Left renal cortex interstitium (tissue), 4 donors: ENCODE measurements around the gene TMIE. TPM values are rescaled to one million over a fixed set of nuclear protein-coding genes. Genes with fewer than 3 reads are reported as not detected.
"Not testable (repeated sequence)": the region's sequence is repeated elsewhere in the genome, so short reads cannot be mapped to it uniquely, and the experiment has no call there.

Experiments
- DNase-seq, 4 donors: peaks; one replicate each; pipeline ENCODE4 v3.0.0-alpha.2; 2013; ENCODE audit warnings: low read depth in 4 of 4, low spot score in 2 of 4, missing footprints in 1 of 4
- polyA plus RNA-seq, 4 donors: library from polyadenylated mRNA; unstranded; fragments of 120-200 nt; gene quantifications; one replicate each; pipeline ENCODE4 v1.2.1, GENCODE V29; 2013; ENCODE audit not compliant: insufficient read length in 4 of 4

The TMIE gene
- polyA plus RNA-seq, 4 donors, result 0.73 to 1.2 (median 1.1) TPM

DNA sequence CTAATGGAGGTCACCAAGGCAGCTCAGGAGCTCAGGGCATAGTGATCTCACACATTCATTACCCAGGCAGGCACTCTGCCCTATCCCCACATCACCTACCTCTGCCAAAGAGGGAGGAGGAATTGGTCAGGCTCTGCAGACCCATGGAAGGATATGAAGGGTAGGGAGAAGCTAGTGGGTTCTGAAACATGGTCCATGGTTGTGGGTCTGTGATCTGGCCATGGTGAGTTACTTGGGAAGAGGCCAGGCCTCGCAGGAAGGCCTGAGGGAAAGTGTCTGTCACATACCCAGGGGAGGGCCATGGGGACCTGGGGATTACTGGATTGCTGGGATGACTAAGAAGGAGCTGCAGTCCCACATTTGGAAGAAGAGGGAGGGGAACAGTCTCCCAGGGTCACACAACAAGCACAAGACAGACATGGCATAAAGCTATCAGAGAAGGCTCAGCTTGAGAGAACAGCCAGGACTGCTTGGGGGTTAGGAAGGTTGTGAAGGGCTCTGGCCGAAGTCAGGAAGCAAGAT is 17.9 kb downstream of the TMIE start:
- DNase-seq, result no peak

DNA sequence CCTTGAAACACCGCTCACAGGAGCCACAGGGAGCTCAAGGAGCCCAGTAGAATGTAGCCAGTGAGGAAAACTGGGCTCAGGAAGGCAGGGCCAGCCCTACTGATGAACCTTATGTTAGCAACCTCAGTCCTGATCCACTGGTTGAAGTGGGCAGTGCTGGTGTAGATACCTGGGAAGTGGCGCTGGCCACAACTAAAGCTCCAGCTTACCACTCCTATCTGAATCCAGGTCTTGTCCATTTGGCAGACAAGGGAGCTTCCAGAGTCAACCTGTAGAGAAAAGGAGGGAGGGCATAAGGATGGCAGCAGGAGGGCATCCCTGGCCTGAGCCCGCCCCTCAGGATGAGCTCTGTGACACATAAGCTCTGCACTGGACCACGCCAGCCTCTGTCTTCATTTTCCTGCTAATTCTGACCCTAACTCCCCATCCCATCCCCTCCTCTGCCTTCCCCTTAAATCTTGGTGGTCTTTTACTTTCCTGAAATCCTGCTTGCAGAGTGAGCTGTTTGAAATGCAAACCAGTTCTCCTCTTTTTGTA is 18.6 kb downstream of the TMIE start:
- no peak for DNase-seq

DNA sequence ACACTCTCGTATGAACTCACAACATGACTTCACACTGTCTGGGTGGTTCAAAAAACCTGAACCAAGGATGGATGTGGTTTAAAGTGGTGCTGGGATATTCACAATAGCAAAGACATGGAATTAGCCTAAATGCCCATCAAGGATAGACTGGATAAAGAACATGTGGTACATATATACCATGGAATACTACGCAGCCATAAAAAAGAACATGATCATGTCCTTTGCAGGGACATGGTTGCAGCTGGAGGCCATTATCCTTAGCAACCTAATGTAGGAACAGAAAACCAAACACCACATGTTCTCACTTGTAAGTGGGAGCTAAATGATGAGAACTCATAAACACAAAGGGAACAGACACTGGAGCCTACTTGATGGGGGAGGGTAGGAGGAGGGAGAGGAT is 19.8 kb downstream of the TMIE start:
- no peak for DNase-seq

DNA sequence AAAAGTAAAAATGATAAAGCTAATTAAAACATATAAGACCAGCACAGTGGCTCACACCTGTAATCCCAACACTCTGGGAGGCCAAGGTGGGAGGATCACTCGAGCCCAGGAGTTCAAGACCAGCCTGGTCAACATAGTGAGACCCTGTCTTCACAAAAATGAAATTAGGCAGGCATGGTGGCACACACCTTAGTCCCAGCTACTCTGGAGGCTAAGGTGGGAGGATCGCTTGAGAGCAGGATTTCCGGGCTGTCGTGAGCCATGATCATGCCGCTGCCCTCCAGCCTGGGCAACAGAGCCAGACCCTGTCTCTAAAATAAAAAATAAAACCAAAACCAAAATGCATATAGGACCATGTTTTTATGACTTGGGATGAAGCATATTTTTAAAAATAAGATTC is 21.3 kb downstream of the TMIE start:
- DNase-seq, result no peak

DNA sequence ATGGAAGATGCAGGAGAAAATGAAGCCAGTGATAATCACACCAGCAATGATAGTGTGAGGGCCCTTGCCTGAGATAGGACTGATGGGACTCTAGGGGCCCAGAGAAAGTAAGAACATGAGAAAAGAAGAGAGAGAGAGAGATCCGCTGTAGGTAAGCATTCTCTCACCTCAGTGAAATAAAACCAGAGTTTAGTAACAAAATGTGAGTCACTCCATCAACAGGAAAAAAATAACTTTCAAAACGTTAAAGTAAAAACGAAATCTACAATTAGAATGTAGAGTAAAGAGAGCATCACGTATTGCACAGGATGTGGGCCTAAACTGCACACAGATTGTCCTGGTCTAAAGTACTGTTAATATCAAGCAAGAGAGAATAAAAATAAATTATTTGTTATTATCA is 23.2 kb downstream of the TMIE start:
- DNase-seq, result no peak

DNA sequence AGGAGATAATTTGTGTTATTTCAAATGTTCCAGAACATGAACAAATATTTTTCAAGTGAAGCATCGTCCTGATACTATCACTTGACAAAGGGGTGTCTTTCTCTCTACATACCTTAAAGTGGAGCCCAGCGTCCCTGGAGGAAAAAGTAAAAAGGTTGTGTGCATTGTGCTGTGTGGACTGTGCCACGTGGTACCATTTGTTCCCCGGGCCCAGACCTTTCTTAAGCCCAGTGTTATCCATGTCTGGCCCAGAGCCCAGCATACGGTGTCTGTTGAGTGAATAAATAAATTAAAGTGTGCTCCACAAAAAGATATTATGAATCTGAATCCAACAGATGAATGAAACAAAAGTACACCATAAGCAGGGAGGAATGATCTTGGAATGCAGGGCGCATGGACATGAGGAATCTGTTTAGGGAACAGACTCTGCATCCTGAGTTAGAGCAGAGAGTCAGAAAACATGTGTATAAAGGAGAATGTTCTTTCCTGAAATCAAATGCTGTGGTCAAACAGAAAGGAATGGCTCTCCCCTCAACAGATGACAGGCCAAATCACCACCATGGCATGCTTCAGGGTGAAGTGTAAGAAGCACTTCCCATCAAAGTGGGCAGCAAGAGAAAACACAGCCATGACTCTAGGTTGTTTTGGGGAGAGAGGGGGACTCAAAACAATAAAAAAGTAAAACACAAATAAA is 24.6 kb downstream of the TMIE start:
- no peak for DNase-seq

DNA sequence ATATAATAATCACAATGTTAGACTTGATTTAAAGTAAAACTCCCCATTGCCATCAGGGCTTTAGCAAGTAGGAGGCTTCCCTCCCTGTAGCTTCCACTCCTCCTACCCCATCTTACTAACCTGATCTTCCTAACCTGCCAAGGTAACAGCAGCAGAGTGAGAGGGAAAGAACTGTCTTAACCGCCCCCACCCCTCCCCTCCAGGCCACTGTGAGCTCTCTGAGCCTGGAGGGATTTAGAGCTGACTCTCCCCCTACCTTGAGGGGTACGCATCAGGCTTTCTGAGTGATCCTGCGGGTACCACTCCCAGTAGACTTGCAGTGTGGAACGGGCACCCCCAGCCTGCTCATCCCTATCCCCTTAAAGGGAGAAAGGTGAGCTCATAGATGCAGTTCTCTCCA is 27.8 kb downstream of the TMIE start:
- no peak for DNase-seq

DNA sequence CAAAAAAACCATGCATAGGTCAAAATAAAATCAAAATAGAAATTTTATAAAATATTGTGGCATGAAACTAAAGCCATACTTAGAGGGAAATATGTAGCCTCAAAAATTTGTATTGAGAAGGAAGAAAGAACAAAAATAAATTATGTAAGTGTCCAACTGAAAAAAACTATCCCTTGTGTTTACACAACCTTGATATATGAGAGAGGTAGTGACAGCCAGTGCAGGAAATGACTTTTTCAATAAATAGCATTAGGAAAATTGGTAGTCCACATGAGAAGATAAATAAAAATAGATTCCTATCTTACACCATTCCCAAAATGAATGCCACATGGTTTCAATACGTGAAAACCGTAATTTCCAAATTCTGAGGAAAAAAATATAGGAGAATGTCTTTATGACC is 29.6 kb downstream of the TMIE start:
- no peak for DNase-seq

DNA sequence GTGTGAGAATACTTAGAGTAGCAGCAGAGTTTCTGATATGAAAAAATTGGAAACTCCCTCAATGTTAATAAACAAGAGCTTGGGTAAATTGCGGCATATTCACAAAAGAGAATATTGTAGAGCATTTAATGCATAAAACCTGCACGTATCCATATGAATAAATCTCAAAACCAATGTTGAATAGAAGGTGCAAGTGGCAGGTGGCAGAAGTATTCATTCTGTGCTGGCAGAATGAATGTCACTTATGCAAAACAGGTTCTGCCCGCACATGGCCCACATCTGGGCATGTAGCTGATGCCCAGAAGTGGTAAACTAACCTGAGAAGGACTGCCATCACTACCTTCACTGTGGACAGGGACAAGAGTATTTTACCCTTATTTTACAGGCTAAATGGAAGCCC is 30.6 kb downstream of the TMIE start:
- DNase-seq, result no peak

DNA sequence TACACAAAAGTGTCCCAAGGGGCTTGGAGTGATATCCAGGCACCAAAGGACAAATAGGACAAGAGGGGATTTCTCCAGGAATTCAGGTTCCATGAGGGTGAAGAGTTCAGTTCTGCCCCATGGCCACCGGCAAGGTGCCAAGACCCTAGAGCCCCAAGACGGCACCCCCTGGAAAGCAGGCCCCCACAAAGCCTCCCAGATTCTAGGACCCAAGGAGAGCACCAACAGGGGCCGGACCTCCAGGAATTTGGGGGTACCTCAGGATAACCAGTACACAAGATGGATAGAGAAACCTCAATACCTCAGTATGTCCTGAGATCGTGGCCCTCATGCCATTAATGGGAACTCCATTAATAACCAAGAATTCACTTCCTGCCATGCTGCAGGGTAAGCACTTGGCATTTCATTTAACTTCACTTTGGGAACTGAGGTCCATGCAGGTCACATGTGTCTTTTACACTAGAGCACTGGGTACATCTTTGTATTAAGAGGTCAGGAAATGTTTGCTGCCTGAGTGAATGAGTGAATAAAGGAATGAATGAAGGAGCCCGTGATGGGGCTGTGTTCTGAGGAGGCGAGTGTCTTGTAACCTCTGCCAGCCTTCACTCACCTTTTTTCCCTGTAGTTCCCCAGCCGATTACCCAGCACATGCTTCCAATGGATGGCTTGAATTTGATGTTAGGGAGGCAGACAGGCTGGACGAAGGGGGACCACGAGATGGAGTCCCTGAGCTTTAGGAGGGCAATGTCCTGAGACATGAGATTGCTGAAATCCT is 32.0 kb downstream of the TMIE start:
- no peak for DNase-seq

DNA sequence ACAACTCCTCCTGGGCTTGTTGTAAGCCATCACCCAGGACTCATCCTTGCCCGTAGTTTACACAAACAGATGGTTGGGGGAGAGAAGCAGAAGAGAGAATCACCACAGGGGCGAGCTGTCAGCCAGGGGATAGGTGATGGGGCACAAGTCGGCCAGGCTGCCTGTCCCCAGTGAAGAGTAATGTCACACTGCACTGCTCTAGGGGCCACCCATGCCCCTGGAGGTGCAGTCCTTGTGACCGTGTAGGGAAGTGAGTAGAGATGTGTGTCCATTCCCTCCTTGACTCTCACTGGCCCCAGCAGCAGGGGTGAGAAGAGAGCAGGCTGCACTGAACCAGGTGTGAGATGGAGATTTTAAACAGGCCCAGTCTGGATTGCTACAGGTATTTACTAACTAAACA is 33.6 kb downstream of the TMIE start:
- DNase-seq, result no peak

DNA sequence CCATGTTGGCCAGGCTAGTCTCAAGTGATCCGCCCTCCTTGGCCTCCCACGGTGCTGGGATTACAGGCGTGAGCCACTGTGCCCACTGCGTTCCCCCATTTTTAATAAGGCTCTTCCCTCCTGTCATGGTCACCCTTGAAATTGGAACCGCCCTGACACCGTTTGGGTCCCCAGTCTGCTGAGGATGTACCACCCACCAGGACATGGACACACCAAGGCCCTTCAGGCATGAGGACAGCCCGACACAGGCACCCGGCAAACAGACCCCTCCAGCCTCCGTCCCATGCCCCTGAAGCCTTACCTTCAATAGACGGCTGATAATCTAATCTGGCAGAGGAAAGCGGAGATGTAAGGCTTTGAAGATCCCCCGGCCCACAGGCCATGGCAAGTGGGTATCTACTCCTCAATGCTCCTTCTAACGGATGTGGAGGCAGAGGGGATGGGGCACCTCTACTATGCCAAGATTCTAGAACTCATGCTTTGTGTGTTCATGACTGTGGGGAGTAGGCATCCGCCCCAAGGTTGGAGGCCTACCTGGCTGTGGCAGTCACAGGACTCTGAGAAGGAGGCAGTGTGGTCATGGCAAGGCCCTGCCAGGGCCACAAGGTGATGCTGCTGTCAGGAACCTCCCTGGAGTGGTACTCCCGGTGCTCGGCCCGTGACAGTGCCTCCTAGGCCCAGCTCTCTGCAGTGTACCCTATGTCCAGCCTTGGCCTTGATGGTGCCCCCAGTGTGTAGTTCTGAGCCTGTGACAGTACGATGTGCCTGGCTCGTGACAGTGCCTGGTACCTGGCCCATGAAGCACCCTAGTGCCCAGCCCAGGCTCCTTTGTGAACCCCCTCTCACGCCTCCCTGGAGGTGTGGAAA is 35.0 kb downstream of the TMIE start:
- DNase-seq, result no peak

DNA sequence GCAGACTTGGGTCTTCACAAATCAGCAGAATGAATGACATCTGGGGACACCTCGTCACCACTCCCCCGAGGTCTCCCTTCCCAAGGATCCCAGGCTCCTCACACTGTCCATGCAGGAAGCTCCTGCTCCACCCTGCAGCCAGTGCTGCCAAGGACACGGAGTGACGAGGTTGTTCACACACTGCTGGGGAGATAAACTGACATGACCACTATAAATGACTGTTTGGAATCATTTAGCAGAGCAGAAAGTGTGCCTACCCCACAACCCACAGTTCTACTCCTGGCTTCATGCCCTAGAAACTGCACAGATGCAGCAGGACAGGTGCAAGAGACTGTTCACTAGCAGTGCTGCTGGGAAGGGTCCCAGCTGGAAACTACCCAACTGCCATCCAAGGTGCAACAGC is 36.1 kb downstream of the TMIE start:
- no peak for DNase-seq

DNA sequence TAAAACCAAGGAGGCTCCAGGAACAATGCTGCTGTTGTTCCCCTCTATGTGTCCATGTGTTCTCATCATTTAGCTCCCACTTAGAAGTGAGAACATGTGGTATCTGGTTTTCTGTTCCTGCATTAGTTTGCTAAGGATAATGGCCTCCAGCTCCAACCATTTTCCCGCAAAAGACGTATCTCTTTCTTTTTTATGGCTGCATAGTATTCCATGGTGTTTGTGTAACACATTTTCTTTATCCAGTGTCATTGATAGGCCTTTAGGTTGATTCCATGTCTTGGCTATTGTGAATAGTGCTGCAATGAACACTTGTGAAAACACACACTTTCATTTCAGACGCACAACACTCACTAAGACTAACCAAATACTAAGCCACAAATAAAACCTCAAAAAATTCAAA is 38.4 kb downstream of the TMIE start:
- DNase-seq, result not testable (repeated sequence)

DNA sequence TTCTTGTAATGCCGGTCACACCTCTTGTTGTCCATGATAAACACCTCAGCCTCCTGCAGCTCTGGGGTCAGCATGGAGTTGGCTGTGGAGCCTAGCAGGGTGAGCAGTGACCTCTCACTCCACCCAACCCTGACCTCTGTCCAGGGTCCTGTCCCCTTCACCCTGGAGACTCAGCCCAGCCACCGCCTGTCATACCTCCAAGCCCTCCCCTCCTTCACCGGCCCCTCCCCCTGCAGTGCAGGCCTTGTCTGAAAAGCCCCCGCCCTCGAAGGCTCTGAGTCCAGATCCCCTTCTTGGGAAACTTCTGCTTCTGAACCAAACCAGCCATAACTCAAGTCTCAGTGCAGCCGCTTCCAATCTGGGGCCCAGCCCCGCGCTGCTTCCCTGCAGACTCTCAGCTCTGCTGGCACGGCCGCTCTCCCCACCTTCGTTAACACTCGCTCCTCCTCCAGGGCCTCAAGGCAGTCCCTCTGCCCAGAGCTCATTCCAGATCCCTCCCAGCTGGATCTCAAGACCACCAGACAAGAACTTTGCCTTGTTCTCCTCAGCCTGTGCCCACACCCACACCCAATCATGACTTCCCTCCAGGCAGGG is 41.9 kb downstream of the TMIE start:
- no peak for DNase-seq

DNA sequence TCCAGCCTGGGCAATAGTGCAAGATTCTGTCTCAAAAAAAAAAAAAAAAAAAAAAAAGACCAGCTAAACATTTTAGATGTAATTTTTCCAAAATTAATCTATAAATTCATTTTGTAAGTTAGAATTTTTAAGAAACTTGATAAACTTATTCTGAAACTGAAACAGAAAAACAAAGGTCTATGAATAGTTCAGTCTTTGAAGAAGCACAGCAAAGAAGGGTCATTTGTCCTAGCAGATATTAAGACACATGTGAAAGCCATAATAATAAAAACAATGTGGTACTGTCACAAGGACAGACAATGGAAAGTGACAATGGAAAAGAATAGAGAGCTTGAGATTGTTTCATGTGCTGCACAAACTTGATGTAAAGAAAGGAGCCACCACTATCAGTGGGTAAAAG is 45.5 kb downstream of the TMIE start:
- DNase-seq, result no peak

DNA sequence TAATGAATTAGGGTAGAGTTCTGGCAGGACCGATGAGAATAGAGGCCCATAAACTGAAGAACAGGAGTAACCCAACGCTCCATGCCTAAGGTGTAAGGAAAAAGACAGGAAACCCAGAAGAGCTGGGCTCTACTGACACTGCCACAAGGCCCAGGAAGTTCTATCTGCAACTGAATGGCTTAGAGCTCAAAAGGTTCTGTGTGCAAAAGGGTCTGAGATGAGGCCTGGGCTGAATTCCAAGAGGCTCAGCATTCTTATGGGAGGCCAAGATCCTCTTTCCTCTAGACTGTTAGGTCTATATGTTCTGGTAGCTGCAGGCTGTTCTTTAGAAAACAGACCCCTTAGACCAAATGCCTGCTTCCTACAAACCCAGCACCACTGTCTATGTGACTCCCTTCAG is 47.0 kb downstream of the TMIE start:
- no peak for DNase-seq

DNA sequence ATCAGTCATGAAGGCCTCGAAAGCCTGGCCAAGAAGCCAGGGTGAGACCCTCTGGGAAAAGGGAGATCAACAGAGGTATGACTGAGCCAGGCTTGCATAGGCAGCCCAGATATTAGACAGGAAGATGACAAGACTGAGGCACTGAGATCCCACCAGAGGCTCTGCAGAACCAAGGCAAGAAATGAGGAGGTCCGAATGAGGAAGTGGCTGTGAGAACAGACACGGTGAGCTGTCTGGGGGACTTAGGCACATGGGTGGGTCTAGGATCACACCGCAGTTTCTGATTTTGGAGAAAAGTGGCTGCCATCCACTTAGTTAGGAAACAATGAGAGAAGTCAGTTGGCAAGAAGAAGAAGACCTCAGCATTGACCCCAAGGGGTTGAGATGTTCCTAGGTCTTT is 47.9 kb downstream of the TMIE start:
- no peak for DNase-seq

DNA sequence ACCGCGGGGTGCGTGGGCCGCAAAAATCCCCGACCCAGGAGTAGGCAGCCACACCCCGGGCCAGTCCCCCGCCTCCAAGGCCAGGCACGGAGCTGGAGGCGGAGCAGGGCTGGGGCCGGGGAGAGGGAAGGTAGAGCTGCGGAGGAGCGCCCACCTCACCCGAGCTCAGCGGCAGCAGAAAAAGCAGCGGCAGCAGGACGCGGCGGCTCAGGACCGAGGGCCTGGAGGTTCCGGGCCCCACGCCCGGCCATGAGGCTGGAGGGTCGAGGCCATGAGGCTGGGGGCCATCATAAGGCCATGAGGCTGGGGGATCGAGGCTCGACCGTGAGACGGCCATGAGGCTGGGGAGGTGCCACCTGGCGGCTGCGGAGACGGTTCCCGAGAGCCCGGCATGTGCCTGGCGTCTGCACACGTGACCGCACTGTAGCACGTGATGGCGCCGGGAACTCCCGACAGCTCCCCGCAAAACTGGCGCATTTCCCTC is 49.4 kb downstream of the TMIE start:
- no peak for DNase-seq

DNA sequence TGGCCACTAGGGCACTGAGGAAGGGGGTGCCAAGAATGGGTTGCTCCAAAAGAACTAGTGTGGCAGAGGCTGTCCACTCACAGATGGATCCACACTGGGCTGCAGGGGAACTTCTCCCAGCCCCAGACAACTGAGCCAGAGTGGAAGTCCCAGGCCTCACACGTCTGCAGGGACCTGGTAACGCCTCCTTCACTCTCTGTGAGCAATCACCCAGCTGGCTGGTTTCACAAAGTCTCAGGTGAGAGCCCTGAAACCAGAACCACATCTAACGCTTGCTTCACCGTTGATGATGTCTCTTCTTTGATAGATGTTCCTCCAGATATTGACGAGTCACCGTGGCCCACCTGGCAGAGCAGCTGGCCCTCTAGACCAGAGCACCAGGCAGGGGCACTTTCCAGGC is 51.9 kb downstream of the TMIE start:
- not testable (repeated sequence) for DNase-seq
